Stimulated activated CD4-positive, alpha-beta T cell treated with anti-CD3 and anti-CD28 coated beads, Interleukin-2, amount 100 ng/mL, for 24 hours (primary cell): ENCODE results near the gene FAM89A.
"Not testable (repeated sequence)": the region's sequence is repeated elsewhere in the genome, so short reads cannot be mapped to it uniquely, and the experiment has no call there.

Source experiments
- DNase-seq, 2 donors: peaks; one replicate each; pipeline ENCODE4 v3.0.0-alpha.2; 2020

Gene FAM89A

GRCh38 chr1:230985711-230986110 is 54.3 kb downstream of the FAM89A start:
- DNase-seq: no peak

- not testable (repeated sequence) for DNase-seq
Observed at GRCh38 chr1:230984622-230985515, 55.2 kb downstream of the FAM89A start.

DNA sequence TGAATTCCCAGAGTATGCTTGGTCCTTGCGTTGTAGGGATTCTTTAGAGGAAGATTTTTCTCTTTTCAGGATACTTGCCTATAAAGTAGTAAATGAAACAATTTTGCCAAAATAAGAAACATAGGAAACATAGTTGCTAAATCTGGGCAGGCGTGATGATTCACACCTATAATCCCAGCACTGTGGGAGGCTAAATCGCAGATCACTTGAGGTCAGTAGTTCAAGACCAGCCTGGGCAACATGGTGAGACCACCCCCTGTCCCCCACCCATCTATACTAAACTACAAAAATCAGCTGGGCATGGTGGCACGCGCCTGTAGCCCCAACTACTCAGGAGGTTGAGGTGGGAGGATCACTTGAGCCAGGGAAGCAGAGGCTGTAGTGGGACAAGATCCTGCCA is 56.2 kb downstream of the FAM89A start:
- no peak for DNase-seq

GRCh38 chr1:230982696-230983095 is 57.4 kb downstream of the FAM89A start:
- no peak for DNase-seq

DNA sequence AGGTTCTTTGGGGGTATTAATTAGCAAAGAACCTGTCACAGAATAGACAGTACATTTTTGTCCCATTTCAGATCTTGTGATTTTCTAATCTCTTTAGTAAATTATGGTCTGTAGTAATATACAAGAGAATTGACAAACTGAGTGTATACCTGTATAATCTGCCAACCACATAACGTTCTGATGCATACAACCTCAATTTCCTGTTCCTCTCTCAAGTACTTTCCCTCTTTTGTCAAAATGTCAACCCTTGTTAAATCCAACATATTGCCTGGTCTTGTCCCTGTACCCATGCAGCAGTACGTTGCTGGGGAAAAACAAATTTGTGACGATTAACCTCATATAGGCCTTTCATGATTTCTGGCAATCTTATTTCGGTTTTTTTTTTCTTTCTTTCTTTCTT is 60.1 kb downstream of the FAM89A start:
- no peak for DNase-seq

DNA sequence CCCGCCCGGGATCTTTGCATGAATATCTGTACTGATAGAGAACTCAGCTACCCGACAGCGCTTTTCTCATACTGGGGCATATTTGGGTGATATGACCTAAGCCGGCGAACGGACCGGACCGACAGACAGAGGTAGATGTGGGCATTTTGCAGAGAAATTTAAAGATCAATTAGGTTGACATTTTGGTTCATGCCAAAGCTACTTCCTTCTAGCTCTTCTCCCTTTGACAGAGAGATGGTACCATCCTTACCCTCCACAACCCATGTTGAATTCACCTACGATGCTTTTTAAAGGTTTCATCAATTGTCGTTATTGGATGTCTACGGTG is 60.7 kb downstream of the FAM89A start:
- DNase-seq: no peak

- DNase-seq: peak; percentile 97 to 98
Observed at GRCh38 chr1:230978491-230979388, 61.3 kb downstream of the FAM89A start, which contains the start of the genes ARV1 and TTC13. Gene ARV1, plus strand, starts transcription at chr1:230979094. Its CDS starts 12 bp downstream, at chr1:230979106. Gene TTC13, minus strand, starts transcription at chr1:230978861. Its CDS starts 31 bp downstream, at chr1:230978830.

GRCh38 chr1:230977761-230978490 is 62.1 kb downstream of the FAM89A start:
- DNase-seq: peak; percentile 43 to 47

DNA sequence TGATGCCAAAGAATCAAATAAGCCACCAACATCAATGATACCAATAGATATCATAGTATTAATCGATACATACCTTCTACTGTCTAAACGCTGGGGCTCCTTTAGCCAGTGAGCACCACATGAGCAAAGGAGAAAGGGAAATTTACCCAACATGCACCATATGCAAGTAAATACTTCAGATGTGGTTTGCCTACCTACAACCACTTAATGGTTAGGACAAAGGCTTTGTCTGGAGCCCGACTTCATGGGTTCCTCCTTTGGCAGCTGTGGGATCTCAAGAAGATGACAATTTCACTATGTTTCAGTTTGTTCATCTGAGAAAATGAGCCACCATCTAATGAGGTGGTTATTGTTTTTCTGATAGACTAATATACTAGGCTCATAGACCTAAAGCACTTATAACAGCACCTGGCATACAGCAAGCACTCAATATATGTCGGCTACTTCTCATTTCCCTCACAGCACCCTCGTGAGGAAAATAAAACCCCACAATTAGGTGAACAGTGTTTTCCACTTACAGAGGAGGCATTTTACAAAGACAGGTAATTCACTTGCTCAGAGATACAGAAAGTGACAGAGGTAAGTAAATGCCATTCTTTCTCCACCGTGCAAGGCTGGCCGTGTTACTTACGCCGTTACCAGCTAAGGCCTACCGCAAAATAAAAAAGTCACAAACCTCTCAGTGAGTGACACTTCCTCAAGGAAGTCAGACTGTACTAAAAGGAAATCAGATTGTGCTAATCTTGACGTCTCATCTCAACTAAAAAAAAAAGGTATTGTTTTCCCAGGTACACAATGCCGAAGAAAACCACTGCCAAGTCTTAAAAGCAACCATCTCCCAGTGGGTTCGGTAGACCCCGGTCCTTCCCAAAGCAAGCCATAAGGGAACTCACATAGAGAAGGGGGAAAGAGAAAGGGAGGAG is 63.0 kb downstream of the FAM89A start:
- no peak for DNase-seq

DNA sequence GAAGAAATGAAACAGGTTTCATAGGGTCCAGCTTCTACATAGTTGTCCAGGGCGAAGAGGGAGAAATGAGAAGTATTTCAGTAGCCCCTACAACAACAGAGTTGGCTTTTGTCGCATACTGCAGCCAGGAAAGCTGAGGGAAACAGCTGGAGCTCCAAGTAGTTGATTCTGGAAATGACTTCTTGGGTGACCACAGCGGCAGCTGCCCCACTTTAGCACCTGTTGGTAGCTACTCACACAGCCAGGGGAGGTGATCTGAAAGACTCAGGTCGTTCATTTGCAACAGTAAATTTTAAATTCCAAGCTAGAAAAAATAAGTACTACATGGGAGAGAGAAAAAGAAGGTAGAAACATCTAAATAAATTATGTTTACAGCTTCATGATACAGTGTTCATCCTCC is 63.7 kb downstream of the FAM89A start:
- no peak for DNase-seq

GRCh38 chr1:230975636-230976035 is 64.4 kb downstream of the FAM89A start:
- DNase-seq: no peak

DNA sequence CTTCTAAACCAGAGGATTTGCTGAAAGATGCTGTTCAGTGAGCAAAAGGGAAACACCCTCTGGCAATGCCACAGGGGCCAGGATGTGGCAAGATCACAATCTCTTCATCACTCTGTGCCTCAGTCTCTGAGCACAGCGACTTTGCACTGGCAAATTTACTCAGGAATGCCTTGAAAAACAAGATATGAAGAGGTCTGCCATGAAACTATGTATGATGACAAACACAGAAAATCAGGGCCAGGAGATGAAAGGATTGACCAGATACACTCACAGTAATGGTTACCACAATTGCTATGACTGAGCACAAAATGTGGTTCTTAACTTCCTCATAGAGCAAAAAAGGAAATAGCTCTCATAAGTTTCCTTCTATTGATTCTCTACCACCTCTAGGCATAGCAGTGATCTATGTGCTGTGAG is 67.2 kb downstream of the FAM89A start:
- DNase-seq: peak; percentile 43 to 49

GRCh38 chr1:230971771-230972170 is 68.3 kb downstream of the FAM89A start:
- DNase-seq: no peak

- no peak for DNase-seq
Observed at GRCh38 chr1:230970432-230970831, 69.6 kb downstream of the FAM89A start.
